MG63 (cell line): ENCODE data around the gene PPM1H. TPM values are rescaled to one million over a fixed set of nuclear protein-coding genes. Genes with fewer than 3 reads are reported as not detected.
"Not testable (repeated sequence)": the region's sequence is repeated elsewhere in the genome, so short reads cannot be mapped to it uniquely, and the experiment has no call there.

Experiments used
- DNase-seq: peaks from one replicate; pipeline ENCODE4 v3.0.0-alpha.2; 2020
- H3K27me3 ChIP-seq: fragments of 250-450 bp; sonication (Bioruptor Pico); 2 replicates; pipeline ENCODE4 v1.5.1; 2020; ENCODE audit warnings: mild to moderate bottlenecking, moderate library complexity
- H3K36me3 ChIP-seq: fragments of 250-450 bp; sonication (Bioruptor Pico); 2 replicates; pipeline ENCODE4 v1.5.1; 2020; ENCODE audit warnings: mild to moderate bottlenecking, moderate library complexity
- H3K4me3 ChIP-seq: fragments of 250-450 bp; sonication (Bioruptor Pico); 2 replicates; pipeline ENCODE4 v1.5.1; 2020; ENCODE audit warnings: mild to moderate bottlenecking, moderate library complexity
- H3K9me3 ChIP-seq: fragments of 250-450 bp; sonication (Bioruptor Pico); 2 replicates; pipeline ENCODE4 v1.5.1; 2020; ENCODE audit warnings: mild to moderate bottlenecking, moderate library complexity
- total RNA-seq: library from RNA; depleted of rRNA; stranded (reverse); fragments of >200 nt; shearing (Covaris generic); gene quantifications from 2 replicates; pipeline ENCODE4 v1.2.3, GENCODE V29; 2014; ENCODE audit warnings: low replicate concordance

PPM1H gene
- total RNA-seq, 1 experiment from 2014 or later, result 4.0 TPM

- Histone ChIP-seq H3K9me3 (no peaks in the 10 kb centered on the region), H3K4me3 (no peak overlapping the region), H3K27me3 (no peaks in the 10 kb centered on the region), H3K36me3 (no peaks in the 10 kb centered on the region)
- no peak for DNase-seq
These were observed 22.4 kb upstream of the PPM1H start for GRCh38 chr12:62957233-62957953.

- H3K27me3 ChIP-seq, result no peaks in the 10 kb centered on the region; the same call in 1 of the 2 replicates
- no peak overlapping the region for H3K4me3 ChIP-seq
- no peaks in the 10 kb centered on the region for H3K36me3 ChIP-seq
- no peaks in the 10 kb centered on the region for H3K9me3 ChIP-seq
- DNase-seq, result no peak
These were observed 20.7 kb upstream of the PPM1H start for GRCh38 chr12:62955678-62956077.

GRCh38 chr12:62950317-62950716 lies 15.4 kb upstream of the PPM1H start:
- Histone ChIP-seq H3K27me3 (no peaks in the 10 kb centered on the region; the same call in 1 of the 2 replicates), H3K36me3 (no peaks in the 10 kb centered on the region), H3K9me3 (peaks cover 2% of the 10 kb centered on the region; the same call in 1 of the 2 replicates), H3K4me3 (no peak overlapping the region)
- no peak for DNase-seq

GRCh38 chr12:62948123-62948522 lies 13.2 kb upstream of the PPM1H start:
- H3K9me3 ChIP-seq, result peaks cover 2% of the 10 kb centered on the region; the same call in 1 of the 2 replicates
- DNase-seq, result no peak
- H3K36me3 ChIP-seq, result no peaks in the 10 kb centered on the region
- H3K4me3 ChIP-seq, result no peak overlapping the region
- no peaks in the 10 kb centered on the region; the same call in 1 of the 2 replicates for H3K27me3 ChIP-seq

- Histone ChIP-seq H3K36me3 (no peaks in the 10 kb centered on the region), H3K27me3 (no peaks in the 10 kb centered on the region; the same call in 1 of the 2 replicates), H3K4me3 (no peak overlapping the region), H3K9me3 (peaks cover 2% of the 10 kb centered on the region; the same call in 1 of the 2 replicates)
- DNase-seq, result no peak
These were observed 12.4 kb upstream of the PPM1H start for GRCh38 chr12:62947364-62947763.

GRCh38 chr12:62943779-62944395 lies 8.9 kb upstream of the PPM1H start:
- no peak overlapping the region for H3K4me3 ChIP-seq
- no peaks in the 10 kb centered on the region; the same call in 1 of the 2 replicates for H3K27me3 ChIP-seq
- DNase-seq, result no peak
- H3K9me3 ChIP-seq, result peaks cover 2% of the 10 kb centered on the region; the same call in 1 of the 2 replicates
- no peaks in the 10 kb centered on the region for H3K36me3 ChIP-seq

GRCh38 chr12:62942316-62942715 lies 7.4 kb upstream of the PPM1H start:
- not testable (repeated sequence) for DNase-seq, H3K27me3 ChIP-seq, H3K9me3 ChIP-seq

GRCh38 chr12:62934239-62934798 lies 631 bp downstream of the PPM1H start:
- no peaks in the 10 kb centered on the region for H3K36me3 ChIP-seq
- H3K4me3 ChIP-seq, result peak overlapping the region; percentile 67
- H3K27me3 ChIP-seq, result no peaks in the 10 kb centered on the region
- peak; percentile 46 for DNase-seq
- H3K9me3 ChIP-seq, result no peaks in the 10 kb centered on the region

More at GRCh38 chr12:62942316-62942715, 7.4 kb upstream of the PPM1H start:
- H3K4me3 ChIP-seq, H3K36me3 ChIP-seq: not testable (repeated sequence)

GRCh38 chr12:62933602-62934238 lies 1.2 kb downstream of the PPM1H start:
- Histone ChIP-seq H3K36me3 (no peaks in the 10 kb centered on the region), H3K27me3 (no peaks in the 10 kb centered on the region), H3K9me3 (no peaks in the 10 kb centered on the region), H3K4me3 (peak overlapping the region; percentile 67)
- no peak for DNase-seq

- Histone ChIP-seq H3K36me3 (no peaks in the 10 kb centered on the region), H3K27me3 (no peaks in the 10 kb centered on the region), H3K9me3 (no peaks in the 10 kb centered on the region), H3K4me3 (no peak overlapping the region)
- DNase-seq, result no peak
These were observed 1.7 kb downstream of the PPM1H start for GRCh38 chr12:62933220-62933601.

GRCh38 chr12:62931477-62931876 lies 3.5 kb downstream of the PPM1H start:
- no peak for DNase-seq
- Histone ChIP-seq H3K36me3 (no peaks in the 10 kb centered on the region), H3K27me3 (no peaks in the 10 kb centered on the region), H3K9me3 (no peaks in the 10 kb centered on the region), H3K4me3 (no peak overlapping the region)

- Histone ChIP-seq H3K9me3 (no peaks in the 10 kb centered on the region), H3K27me3 (no peaks in the 10 kb centered on the region), H3K36me3 (no peaks in the 10 kb centered on the region), H3K4me3 (no peak overlapping the region)
- no peak for DNase-seq
These were observed 4.2 kb downstream of the PPM1H start for GRCh38 chr12:62930546-62931425.

GRCh38 chr12:62928632-62929031 lies 6.3 kb downstream of the PPM1H start:
- Histone ChIP-seq H3K36me3 (no peaks in the 10 kb centered on the region), H3K27me3 (no peaks in the 10 kb centered on the region), H3K4me3 (no peak overlapping the region), H3K9me3 (no peaks in the 10 kb centered on the region)
- DNase-seq, result no peak

GRCh38 chr12:62925680-62926079 lies 9.3 kb downstream of the PPM1H start:
- no peak for DNase-seq
- Histone ChIP-seq H3K4me3 (no peak overlapping the region), H3K9me3 (no peaks in the 10 kb centered on the region), H3K36me3 (no peaks in the 10 kb centered on the region), H3K27me3 (no peaks in the 10 kb centered on the region)

- H3K4me3 ChIP-seq, result no peak overlapping the region
- H3K27me3 ChIP-seq, result no peaks in the 10 kb centered on the region
- no peaks in the 10 kb centered on the region for H3K9me3 ChIP-seq
- no peaks in the 10 kb centered on the region for H3K36me3 ChIP-seq
- no peak for DNase-seq
These were observed 10.9 kb downstream of the PPM1H start for GRCh38 chr12:62924084-62924483.

GRCh38 chr12:62922539-62922938 lies 12.4 kb downstream of the PPM1H start:
- H3K36me3 ChIP-seq, result no peaks in the 10 kb centered on the region
- no peak overlapping the region for H3K4me3 ChIP-seq
- H3K9me3 ChIP-seq, result no peaks in the 10 kb centered on the region
- DNase-seq, result no peak
- H3K27me3 ChIP-seq, result no peaks in the 10 kb centered on the region
